ENCODE data around the gene MELK. TPM values are rescaled to one million over a fixed set of nuclear protein-coding genes. Genes with fewer than 3 reads are reported as not detected.
"Not testable (repeated sequence)": the region's sequence is repeated elsewhere in the genome, so short reads cannot be mapped to it uniquely, and the experiment has no call there.

The MELK gene
- total RNA-seq, 4 donors from 2014 or later = 0.42 to 0.67 (median 0.49) TPM

DNA sequence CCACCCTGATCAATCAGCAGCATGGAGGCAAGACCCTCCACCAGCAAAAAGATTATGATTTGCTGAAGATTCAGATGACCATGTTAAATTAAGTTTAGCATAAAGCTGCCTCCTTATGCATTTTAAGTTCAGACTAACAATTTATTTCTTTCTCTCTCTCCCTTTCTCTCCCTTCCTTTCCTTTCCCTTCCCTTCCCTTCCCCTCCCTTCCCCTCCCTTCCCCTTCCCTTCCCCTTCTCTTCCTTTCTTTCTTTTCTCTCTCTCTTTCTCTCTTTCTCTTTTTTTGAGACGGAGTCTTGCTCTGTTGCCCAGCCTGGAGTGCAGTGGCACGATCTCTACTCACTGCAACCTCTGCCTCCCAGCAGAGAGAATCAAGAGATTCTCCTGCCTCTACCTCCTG, 1.4 kb upstream of the MELK start:
- Histone ChIP-seq H3K27me3 (no peaks in the 10 kb centered on the region), H3K4me1 (peaks cover 7 to 13% of the 10 kb centered on the region in 2 donors), H3K9me3 (no peaks in the 10 kb centered on the region), H3K27ac (no peak overlapping the region), H3K36me3 (no peaks in the 10 kb centered on the region), H3K4me3 (replicated peaks in 1 of 3) (no peak overlapping the region)
- 87 to 90% methylated on average over 2 of the region's 2 CpGs for WGBS, 2 donors
- DNase-seq = no peak
- intact Hi-C loops (cut with DNase I) = no loop called here
- no peak for TF ChIP-seq POLR2A (IDR thresholded peaks at IDR 0.05)
- TF ChIP-seq, protein P1, sequence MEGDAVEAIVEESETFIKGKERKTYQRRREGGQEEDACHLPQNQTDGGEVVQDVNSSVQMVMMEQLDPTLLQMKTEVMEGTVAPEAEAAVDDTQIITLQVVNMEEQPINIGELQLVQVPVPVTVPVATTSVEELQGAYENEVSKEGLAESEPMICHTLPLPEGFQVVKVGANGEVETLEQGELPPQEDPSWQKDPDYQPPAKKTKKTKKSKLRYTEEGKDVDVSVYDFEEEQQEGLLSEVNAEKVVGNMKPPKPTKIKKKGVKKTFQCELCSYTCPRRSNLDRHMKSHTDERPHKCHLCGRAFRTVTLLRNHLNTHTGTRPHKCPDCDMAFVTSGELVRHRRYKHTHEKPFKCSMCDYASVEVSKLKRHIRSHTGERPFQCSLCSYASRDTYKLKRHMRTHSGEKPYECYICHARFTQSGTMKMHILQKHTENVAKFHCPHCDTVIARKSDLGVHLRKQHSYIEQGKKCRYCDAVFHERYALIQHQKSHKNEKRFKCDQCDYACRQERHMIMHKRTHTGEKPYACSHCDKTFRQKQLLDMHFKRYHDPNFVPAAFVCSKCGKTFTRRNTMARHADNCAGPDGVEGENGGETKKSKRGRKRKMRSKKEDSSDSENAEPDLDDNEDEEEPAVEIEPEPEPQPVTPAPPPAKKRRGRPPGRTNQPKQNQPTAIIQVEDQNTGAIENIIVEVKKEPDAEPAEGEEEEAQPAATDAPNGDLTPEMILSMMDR (IDR thresholded peaks at IDR 0.05) = no peak

DNA sequence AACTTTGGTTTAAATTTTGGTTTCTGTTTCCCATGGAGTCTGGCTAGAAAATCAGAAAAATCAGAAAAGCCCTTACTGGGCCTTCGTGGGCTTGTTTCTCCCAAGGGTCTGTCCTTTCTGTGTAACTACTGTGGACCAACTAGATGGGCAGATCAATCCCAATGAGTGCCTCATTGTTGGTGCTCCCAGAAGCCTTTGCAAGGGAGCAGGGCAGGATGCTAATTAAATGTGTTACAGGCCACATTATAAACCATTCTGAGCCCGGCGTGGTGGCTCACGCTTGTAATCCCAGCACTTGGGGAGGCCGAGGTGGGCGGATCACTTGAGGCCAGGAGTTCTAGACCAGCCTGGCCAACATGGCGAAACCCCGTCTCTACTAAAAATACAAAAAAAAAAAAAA, 1.4 kb downstream of the MELK start:
- H3K4me3 ChIP-seq (replicated peaks in 1 of 3); H3K27ac ChIP-seq; DNase-seq; H3K36me3 ChIP-seq; H3K9me3 ChIP-seq; H3K27me3 ChIP-seq; intact Hi-C loops (cut with DNase I): not testable (repeated sequence)
- peaks cover 7 to 13% of the 10 kb centered on the region in 2 donors for H3K4me1 ChIP-seq
- WGBS, 2 donors = 91% methylated on average over 8 of the region's 8 CpGs

DNA sequence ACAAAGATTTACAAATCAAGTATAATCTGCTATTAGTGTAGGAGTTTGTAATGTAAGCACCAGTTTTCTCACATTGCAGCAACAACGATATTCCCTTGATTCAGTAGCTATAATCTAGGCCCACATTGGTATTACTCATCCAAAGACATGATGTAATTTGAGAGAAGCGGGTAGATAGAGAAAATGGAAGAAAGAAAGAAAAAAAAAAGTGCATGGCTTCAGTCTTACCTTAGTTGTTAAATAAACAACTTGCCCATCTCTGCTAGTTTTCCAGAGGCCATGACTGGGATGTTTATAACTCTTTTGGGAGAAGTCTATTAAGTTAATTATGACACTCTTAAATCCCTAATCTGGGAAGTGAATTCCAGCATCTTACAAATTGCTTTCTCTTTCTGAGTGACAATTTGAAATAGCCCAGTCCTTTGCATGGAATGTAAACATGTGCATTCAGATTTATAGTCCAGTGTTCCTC, 2.8 kb downstream of the MELK start:
- Histone ChIP-seq H3K27ac (no peak overlapping the region), H3K27me3 (no peaks in the 10 kb centered on the region), H3K4me3 (replicated peaks in 1 of 3) (no peak overlapping the region), H3K36me3 (no peaks in the 10 kb centered on the region), H3K9me3 (no peaks in the 10 kb centered on the region), H3K4me1 (peaks cover 7 to 13% of the 10 kb centered on the region in 2 donors)
- 58 to 86% methylated on average over 2 of the region's 2 CpGs for WGBS, 2 donors
- TF ChIP-seq, protein P1 (IDR thresholded peaks at IDR 0.05) = no peak
- TF ChIP-seq POLR2A (IDR thresholded peaks at IDR 0.05) = no peak
- no peak for DNase-seq
- intact Hi-C loops (cut with DNase I) = no loop called here

DNA sequence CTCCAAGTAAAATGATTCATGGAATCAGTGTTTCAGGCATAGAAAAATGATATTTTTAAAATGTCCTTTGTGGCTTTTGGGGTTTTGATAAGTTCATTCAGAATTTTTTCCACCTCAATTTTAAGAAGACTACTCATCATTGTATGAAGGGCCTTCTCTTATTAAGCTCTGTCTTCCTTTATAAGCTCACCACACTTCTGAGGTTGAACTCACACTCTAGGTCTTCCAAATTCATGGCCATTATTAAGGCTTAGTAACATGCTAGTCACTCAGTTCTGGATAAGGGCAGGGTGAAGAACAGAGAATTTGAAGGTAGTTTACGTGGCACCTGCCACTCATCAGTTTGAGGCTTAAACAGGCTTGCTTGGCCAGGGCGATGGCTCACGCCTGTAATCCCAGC, 4.2 kb downstream of the MELK start:
- no peak overlapping the region for H3K4me3 ChIP-seq (replicated peaks in 1 of 3)
- intact Hi-C loops (cut with DNase I) = no loop called here
- no peaks in the 10 kb centered on the region for H3K9me3 ChIP-seq
- no peak for DNase-seq
- H3K4me1 ChIP-seq = peaks cover 7 to 13% of the 10 kb centered on the region in 2 donors
- no peaks in the 10 kb centered on the region for H3K36me3 ChIP-seq
- 95 to 100% methylated on average over 3 of the region's 3 CpGs for WGBS, 2 donors
- no peak for TF ChIP-seq POLR2A (IDR thresholded peaks at IDR 0.05)
- TF ChIP-seq, protein P1 (IDR thresholded peaks at IDR 0.05) = no peak
- H3K27ac ChIP-seq = no peak overlapping the region
- no peaks in the 10 kb centered on the region for H3K27me3 ChIP-seq

DNA sequence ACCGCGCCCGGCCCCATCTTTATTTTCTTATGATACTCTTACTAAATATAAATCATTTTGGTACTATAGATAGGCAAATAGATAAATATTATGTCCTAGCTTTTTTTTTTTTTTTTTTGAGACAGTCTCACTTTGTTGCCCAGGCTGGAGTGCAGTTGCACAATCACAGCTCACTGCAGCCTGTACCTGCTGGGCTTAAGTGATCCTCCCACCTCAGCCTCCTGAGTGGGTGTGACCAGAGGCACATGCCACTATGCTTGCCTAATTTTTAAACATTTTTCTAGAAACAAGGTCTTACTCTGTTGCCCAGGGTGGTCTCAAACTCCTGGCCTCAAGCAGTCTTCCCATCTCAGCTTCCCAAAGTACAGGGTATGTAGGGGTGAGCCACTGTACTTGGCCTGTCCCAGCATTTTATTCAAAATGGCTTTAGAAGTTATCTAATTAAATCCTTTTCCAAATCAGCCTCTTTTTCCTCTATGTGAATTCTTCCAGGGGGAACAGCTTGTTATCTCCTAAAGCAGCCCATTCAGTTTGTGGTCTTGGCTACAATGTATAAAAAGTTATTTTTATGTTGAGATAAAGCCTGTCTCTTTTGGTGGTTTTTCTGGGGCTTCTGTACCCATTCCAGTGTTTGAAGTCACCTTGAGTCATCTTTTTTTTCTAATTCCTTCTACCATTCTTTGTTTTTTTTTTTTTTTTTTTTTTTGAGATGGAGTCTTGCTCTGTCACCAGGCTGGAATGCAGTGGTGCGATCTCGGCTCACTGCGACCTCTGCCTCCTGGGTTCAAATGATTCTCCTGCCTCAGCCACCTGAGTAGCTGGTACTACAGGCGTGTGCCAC, 12.1 kb downstream of the MELK start:
- no peak overlapping the region for H3K27ac ChIP-seq
- no peaks in the 10 kb centered on the region for H3K27me3 ChIP-seq
- no peak overlapping the region for H3K4me3 ChIP-seq (replicated peaks in 1 of 3)
- H3K36me3 ChIP-seq = no peaks in the 10 kb centered on the region
- intact Hi-C loops (cut with DNase I) = no loop called here
- H3K4me1 ChIP-seq = no peaks in the 10 kb centered on the region
- no peaks in the 10 kb centered on the region for H3K9me3 ChIP-seq
- no peak for DNase-seq
- 95 to 99% methylated on average over 7 of the region's 7 CpGs for WGBS, 2 donors
- TF ChIP-seq, protein P1 (IDR thresholded peaks at IDR 0.05) = no peak
- no peak for TF ChIP-seq POLR2A (IDR thresholded peaks at IDR 0.05)
